NCI-H774 (cell line): Measurements from ENCODE around the gene FGF10.

Experiments
- DNase-seq: peaks from one replicate; lab custom pipeline; 2025; lab: John Stamatoyannopoulos, UW

The FGF10 gene

DNA sequence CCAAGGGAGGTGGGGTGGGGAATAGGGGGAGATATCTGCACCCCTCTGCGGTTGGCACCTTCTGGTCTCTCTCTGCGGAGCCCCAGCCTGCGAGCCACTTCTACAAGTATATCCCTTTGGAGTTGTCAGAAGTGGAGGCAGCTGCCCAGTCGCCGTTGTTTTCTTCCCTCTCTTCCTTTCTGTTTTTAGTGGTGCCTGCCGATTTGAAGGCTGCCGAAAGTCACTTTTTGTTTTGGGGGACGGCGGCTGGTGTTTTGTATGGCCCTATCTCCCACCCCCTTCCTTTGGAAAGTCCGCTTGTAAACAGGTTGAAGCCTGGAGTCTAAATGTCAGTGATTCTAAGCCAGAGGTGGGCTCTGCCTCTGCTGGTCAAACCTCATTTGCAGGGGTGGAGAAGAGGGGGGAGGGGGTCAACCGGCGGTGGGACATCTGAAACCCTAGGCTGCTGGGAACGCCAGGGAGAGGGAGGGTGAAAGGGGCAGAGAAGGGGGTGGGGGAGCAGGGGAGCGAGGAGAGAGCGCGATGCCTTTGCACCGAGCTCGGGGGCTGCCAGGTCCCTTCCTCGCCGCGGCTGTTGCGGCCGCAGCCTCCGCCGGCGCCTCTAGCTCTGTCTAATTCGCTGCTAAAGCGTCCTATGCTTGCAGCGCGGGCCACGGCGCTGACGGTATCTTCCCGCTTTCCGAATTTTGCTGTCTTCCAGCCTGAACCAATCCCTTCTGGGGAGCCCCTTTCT is at the start of gene FGF10:
FGF10 (minus strand) TSS at position 331 of the 733 bp plus-strand sequence. CDS start 738 bp downstream, outside the sequence.
- no peak for DNase-seq

DNA sequence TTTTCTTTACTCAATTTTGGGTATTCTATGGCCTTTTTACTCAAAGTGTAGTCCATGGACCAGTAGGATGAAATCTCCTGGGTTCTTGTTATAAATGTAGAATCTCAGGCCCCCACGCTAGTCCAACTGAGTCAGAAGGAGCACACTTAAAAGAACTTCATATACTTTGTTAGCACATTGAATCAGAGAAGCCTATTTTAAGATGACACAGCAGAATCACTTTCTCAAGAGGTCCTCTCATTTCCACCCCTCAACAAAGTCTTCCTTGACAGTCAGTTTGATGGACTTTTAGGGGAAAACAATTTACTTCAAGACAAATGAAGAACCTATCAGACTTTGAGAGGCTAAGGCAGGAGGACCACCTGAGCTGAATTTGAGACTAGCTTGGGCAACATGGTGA is 37.7 kb upstream of the FGF10 start:
- DNase-seq, result no peak

DNA sequence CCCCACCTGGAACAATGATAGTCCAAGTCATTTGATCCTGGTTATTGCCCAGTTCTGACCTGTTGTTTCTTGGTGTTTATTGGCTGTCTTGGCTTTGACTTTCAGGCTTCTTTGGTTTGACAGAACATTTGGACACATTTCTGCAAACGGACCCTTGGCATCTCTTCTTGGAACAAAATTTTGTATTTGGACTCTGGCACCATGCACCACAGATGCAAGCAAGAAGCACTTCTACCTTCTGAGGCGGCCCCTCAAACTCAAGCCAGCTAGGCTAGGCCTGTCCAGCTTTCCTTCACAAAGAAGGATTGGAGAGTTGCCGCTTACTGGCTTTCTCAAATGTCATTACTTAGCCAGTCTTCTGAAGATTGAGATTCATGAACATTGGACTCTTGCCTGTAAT is 23.1 kb upstream of the FGF10 start:
- DNase-seq, result no peak

DNA sequence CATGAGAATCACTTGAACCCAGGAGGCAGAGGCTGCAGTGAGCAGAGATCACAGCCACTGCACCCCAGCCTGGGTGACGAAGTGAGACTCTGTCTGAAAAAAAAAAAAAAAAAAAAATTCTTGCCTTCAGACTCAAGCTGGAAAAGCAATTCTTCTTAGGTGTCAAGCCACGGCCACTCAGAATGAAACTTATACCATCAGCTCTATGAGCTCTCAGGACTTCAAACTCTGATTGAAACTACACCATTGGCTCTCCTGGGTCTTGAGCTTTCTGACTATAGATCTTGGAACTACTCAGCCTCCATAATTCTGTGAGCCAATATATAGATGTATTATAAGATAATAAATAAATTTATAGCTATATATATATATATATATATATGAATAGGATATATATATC is 12.9 kb upstream of the FGF10 start:
- no peak for DNase-seq

DNA sequence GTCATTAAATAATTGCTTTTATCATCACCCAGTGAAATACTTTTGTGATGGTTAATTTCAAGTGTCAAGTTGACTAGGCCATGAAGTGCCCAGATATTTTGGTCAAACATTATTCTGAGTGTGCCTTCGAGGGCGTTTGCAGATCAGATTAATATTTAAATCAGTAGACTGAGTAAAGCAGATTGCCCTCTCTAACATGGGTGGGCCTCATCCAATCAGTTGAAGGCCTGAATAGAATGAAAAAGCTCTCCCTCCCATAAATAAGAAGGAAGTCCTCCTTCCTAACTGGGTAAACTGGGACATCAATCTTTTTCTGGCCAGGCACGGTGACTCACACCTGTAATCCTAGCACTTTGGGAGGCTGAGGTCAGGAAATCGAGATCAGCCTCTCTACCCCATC is 12.4 kb upstream of the FGF10 start:
- no peak for DNase-seq

DNA sequence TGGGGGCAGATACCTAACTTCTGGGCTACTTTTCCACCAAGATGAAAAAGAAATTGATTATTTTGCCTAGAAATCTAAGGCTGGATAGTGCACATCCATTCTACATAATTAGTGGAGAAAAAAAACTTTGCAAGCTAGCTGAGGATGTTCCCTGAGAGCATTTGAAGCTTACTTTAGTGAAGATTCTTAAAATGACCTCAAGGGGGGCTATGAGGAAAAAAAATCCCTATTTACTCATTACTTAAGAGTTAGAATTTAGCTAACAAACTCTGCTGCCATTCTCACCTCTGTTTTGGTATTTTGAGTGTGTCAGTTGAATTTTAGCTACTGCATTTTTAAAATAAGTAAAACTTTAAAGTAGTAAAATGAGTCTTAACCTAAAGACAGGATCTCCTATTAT is 9.2 kb upstream of the FGF10 start:
- DNase-seq, result no peak

DNA sequence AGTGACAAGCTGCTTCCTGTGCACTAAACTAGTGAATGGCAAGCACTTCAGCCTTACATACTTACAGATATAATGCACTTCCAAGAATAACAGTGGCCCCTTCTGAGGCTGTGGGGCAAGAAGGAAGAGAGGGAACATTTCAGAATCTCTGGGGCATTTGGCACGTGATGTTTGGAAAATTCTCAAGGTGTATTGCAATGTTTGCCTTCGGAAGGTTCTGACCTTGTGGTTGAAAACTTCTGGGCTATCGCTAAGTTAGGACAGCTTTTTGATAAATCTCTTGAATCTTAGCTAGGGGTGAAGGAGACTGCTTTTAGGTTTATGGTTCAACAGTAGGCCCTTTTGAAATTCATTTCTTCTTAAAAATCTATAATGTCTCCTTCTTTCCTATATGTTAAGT is 7.1 kb upstream of the FGF10 start:
- no peak for DNase-seq

DNA sequence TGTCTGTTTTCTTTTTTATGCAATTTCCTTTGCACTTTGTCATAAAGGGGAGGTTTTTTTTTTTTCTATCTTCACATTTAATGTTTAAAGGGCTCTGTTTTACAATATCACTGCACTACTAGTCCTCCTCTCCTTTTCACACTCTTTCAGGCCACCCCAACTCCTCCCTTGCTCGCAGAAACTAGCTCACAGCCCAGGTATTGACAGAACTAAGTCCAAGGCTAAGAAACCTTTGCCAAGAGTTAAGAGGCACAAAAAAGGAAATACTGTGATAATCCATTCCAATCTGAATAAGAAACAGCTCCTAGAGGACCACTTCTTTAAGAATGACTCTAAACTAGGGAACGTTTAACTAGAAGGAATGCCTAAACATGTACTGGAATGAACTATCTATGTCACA is 1.1 kb upstream of the FGF10 start:
- no peak for DNase-seq

DNA sequence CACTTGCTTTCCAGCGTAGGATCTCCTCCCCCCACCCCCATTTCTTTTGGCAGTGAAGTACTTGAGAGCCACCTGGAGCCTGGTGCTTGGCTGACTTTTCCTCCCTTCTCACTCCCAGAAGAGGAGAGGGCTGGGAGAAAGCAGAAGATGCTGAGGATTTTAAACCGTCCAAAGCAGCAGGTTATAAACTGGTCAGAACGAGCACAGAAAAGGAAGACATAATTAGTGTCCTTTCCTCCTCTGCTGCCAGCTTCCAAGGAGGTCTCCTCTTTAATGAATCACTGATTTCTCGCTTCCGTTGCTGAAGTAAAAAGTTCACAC is 563 bp upstream of the FGF10 start:
- no peak for DNase-seq

DNA sequence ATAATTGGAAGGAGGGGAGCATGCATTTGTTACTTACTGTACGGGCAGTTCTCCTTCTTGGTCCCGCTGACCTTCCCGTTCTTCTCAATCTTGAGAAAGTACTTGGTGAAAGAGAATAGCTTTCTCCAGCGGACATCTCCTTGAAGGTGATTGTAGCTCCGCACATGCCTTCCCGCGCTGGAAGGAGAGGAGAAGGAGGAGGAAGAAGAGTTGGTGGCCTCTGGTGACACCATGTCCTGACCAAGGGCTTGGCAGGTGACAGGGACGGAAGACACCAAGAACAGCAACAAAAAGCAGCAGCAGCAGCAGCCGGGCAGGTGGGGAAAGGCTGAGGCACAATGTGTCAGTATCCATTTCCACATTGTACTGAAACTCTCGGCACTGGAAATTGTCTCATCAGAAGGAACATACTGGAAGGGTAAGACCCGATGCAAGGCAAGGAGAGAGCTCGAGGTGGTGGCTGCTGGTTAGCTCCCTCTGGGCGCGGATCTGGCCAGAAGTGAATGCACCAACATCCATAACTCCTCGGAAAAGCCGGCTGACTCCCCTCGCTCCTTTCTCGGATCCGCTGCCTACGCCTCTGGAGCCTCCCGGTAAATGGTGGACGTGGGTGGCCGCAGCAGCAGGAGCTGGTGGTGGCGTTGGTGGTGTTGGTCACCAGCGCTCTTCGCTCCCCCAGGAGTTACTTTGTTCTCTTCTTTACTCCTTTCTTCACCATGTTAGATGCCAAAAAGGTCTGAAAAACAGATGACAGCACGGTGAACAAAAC is 715 bp downstream of the FGF10 start:
- no peak for DNase-seq

DNA sequence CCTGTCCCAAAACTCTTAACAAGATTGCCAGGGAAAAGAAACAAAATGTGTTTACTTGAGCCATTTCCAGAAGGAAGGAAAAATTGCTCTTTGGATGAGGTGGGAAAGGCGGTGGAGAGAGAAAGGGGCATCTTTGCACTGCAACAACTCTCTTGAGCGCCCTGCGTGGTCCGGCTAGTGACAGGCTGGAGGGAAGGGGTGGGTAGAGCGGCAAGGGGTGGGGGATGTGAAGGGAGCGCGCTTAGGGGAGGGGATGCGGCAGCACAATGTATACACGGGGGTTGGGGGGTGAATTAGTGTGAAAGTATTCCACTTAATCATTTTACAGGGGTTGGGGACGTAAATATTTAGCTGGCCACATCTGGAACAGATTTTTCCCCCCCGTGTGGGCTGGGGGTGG is 1.3 kb downstream of the FGF10 start:
- no peak for DNase-seq

DNA sequence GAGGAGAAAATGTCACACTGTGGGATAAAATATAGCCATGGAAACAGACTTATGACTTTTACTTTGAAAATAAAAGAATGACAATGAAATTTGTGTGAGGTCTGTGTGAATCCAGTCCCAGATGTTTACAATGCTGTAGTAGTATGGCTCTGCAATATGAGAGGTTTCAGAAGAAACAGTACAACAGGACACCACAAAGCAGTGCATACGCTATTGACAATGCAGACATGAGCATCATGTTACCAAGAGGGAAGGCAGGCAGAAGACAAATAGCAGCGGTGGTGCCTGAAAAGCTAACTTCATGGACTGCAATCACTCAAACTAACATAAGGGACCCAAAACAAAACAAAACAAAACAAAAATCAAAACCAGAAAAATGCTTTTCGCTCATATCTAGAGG is 1.8 kb downstream of the FGF10 start:
- no peak for DNase-seq

DNA sequence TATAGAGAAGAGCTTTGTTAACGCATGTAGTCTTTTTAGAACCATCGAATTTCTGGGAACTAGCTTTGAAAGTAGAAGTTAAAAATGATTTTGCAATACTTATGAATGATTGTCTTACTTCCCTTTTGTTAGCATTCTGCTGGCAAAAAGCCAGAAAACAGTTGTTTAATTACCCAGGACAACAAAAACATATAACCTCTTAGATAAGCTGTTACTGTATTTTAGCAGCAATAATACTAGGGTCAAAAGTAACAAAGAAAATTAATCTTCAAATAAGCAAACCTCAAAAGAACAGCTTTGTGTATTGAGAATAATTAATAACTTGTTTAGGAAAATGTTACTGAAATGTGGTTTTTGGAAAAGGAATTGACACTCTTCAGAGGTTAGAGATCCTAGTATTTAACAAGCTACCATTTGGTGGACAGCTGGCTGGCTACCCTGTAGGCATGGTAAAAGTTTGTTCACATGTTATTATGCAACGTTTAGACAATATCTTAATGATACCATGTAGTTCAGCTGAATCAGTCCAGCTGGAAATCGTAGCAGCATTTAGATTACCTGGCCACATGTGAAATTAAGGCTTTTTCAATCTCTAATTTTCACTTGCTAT is 3.8 kb downstream of the FGF10 start:
- no peak for DNase-seq

DNA sequence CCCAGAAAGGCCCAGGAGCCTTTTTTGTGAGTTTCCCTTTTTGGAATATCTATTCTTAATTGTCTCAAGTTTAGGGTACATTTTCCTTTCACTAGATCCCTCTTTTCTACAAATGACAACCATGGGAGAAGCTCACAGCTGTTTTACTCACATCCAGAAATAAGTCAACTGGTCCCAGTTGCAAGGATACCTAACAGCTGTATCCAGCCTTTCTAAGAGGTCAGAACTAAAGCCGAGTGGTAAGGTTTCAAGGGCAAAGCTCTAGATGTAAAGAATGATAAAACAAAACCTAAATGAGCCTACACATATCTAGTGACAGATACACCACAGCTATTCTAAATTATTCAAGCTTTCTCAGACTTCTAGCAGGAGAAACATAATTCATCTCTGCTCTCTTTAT is 4.4 kb downstream of the FGF10 start:
- no peak for DNase-seq

DNA sequence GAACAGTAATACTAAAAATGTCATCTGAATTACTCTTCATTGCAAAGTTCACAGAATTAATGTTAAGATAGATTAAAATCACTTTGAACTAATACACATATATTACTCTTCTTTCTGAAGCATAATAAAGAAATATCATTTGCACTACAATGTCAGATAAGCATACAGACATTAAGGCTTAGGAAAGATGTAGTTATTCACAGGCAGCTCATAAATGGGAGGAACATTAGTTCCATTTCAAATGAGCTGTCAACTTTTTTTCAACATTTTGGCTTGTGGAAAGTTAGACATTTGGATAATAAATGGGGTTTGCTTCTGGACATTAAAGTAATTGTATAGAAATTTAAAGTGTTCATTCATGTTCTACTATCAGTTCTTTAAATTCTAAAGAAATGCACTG is 6.3 kb downstream of the FGF10 start:
- DNase-seq, result no peak

DNA sequence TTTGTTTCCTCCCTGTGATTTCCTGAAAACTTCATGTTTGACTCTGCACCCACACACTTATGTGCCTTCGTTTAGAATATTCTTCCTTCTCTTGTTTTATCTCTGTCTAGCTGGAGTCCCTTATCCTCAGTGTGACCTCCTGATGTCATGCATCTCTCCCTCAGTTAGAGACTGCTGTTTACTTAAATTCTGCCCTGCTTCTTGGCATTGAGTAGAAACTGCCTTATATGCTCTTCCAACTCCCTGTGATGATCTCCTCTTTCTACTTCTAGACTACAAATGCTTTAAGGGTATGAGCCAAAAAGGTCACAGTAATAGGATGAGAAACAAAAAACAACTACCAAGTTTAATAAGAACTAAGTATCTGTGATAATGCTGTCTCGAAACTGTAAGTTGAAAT is 12.2 kb downstream of the FGF10 start:
- DNase-seq, result no peak

DNA sequence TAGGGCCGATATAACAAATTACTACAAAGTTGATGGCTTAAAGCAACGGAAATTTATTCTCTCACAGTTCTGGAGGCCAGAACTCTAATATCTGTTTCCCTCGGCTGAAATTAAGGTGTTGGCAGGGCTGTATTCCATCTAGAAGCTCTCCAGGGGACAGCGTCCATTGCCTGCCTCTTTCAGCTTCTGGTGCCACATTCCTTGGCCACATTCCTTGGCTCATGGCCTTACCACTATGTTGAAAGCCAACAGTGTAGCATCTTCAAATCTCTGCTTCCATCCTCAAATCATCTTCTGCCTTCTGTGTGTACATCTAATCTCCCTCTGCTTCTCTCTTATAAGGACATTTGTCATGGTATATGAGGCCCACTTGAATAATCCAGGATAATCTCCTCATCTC is 17.2 kb downstream of the FGF10 start:
- DNase-seq, result no peak

DNA sequence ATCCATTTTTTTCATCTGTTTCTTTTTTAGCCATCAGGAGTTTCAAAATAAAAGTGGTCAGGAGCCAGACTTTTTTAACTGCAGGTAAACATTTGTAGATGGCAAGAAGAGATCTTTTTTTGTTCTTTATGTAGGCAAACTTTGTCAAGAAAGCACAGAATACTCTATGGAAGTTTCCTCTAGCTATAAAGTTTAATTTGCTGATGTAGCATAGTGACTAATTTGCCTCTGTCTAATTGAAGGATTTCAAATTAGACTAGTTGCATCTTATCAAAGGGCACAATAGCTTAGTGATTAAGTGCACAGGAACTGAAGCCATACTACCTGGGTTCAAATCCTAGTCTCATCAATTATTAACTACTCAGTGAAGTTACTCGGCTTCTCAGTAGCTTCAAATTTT is 22.0 kb downstream of the FGF10 start:
- no peak for DNase-seq

DNA sequence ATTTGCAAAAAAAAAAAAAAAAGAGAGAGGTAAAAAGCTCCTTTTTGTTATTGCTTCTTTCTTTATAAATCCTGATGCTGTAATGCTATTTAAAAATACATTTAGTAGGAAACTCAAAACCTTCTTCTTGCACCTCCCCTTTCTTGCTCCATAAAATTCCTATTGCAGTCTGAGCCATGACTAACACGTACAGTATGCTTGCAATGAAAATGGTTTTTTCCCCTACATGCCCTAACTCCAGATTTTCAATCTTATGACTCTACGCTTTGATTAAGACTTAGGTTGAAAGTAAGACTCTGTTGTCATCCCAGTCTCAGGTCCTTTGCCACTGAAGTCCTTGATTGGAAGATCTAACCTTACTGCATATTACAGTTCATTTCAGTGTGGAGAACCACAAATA is 23.9 kb downstream of the FGF10 start:
- no peak for DNase-seq

DNA sequence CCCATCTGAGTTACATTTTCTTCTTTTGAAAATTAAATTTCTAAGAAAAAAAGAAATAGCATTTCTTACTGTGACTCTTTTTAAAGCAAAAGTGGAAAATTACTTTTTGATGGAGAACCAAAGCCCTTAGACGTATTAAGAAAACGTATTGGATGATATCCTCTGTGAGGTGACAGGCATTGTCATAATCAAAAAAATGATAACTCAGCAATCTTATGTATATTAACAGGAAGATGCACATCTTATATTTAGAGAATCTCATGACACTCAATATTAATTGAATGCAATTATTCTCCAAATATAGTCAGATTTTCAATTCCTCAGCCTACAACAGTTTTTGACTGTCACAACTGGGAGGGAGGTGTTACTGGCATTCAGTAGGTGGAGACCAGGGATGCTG is 25.1 kb downstream of the FGF10 start:
- DNase-seq, result no peak

DNA sequence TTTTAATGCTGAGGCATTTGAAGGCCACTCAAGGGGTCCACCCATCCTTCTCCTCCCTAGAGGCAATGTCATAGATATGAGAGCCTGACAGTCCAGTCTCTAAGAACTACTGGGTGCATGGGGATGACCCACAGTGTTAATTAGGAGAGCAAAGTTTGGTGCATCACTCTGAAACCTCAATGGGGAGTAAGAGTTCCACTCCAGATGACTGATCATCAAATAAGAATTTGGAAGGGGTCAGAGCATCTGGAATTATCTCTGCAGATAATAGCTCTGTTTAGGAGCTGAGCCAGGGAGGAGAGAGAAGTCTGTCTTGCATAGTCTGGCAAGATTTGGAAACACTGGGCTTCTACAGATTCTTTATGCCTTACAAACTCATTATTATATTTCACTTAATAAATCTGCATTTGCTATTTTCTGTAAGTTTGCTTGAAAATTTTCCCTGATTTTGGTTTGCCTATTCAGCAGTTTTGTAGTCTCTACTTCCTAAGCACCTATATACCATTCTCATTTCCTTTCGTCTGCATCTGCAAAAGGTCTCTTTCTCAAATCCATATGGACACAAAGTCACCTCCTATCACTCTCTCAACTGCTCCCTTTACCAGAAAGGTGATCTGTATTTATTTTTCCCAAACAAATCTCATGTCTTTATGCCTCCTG is 27.7 kb downstream of the FGF10 start:
- DNase-seq, result no peak

DNA sequence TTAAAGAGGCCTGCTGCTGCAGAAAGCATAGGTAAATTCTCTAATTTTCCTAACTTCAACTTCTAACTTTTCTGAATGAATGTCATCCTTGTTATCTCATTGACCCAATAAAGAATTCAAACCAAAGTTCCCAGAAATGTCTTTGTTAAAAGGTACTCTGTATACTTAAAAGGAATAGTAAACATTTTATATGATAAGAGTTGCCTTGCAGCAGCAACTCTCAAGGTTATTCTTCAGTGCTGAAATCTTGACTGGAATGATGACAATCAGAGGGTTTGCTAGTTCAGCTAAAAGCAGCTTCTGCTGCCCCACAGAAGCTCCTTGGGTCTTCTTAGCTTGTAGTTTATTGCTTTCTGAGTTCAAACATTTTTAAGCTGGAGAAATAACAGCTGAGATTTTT is 28.3 kb downstream of the FGF10 start:
- DNase-seq, result no peak

DNA sequence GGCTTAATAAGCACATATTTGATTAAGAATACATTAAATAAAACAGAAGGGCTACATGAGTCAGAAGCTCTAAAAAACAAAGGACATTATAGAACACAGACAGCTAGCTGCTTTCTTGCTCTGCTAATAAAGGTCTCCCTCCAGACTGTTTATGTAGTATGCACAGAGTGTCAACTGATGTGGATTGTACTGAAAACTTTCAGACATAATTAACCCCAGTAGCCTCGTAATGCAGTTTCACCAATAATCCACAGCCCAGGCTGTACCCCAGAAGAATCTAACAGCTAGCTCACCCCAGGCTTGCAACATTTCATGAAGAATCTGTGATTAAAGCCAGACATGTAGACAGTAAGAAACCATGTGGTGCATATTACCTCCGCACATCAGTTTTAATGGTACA is 30.8 kb downstream of the FGF10 start:
- DNase-seq, result no peak
